ENCODE results near the gene MTMR12. TPM values are rescaled to one million over a fixed set of nuclear protein-coding genes. Genes with fewer than 3 reads are reported as not detected.

The MTMR12 gene
- total and polyA plus RNA-seq, 2 experiments from 2014 or later = 18.3 to 51.6 TPM

DNA sequence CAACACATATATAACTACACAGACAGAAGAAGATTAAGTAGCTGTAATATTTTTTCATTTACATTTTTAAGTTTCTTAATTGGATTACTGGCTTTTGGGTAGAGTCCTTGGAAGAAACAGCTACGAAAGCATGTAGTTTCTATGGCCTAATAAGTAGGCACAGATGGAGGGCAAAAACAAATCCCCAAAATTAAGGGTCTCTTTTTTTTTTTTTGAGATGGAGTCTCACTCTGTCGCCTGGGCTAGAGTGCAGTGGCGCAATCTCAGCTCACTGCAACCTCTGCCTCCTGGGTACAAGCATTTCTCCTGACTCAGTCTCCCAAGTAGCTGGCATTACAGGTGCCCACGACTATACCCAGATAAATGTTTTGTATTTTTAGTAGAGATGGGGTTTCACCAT is 27.1 kb upstream of the MTMR12 start:
- peaks cover 94% of the 10 kb centered on the region for H3K9me3 Mint-ChIP-seq
- peak; percentile 44 for DNase-seq (ENCODE audit: low spot score)
- ATAC-seq = no peak
- H3K4me3 Mint-ChIP-seq = no peak overlapping the region
- no peak overlapping the region for H3K27ac Mint-ChIP-seq
- no peaks in the 10 kb centered on the region for H4K20me1 ChIP-seq (replicated peaks; ENCODE audit: insufficient read depth)
- no peaks in the 10 kb centered on the region for H3K4me1 ChIP-seq (ENCODE audit: insufficient read depth)
- H3K4me2 ChIP-seq = no peak overlapping the region
- no peak overlapping the region for H3K4me3 ChIP-seq
- H3K36me3 Mint-ChIP-seq (ENCODE audit: low read depth) = peaks cover 45% of the 10 kb centered on the region
- H3F3A ChIP-seq (replicated peaks; ENCODE audit: low read depth) = no peaks in the 10 kb centered on the region
- no peaks in the 10 kb centered on the region for H3K4me1 Mint-ChIP-seq
- TF ChIP-seq EZH2 (IDR thresholded peaks at IDR 0.05; ENCODE audit: low read depth, unreplicated experiment) (no peak), STAT1 (IDR thresholded peaks at IDR 0.05; ENCODE audit: unreplicated experiment) (no peak), JUNB (IDR thresholded peaks at IDR 0.05; ENCODE audit: unreplicated experiment) (no peak), EZH2phosphoT487 (IDR thresholded peaks at IDR 0.05; ENCODE audit: unreplicated experiment) (no peak), NANOG (IDR thresholded peaks at IDR 0.05; ENCODE audit: borderline replicate concordance) (no peak), ZNF331 (CRISPR knock-in tag; IDR thresholded peaks at IDR 0.05; ENCODE audit: low read depth) (no peak), CREB1 (CRISPR knock-in tag; IDR thresholded peaks at IDR 0.05; ENCODE audit: low read depth) (no peak)
- TF ChIP-seq, protein P1, sequence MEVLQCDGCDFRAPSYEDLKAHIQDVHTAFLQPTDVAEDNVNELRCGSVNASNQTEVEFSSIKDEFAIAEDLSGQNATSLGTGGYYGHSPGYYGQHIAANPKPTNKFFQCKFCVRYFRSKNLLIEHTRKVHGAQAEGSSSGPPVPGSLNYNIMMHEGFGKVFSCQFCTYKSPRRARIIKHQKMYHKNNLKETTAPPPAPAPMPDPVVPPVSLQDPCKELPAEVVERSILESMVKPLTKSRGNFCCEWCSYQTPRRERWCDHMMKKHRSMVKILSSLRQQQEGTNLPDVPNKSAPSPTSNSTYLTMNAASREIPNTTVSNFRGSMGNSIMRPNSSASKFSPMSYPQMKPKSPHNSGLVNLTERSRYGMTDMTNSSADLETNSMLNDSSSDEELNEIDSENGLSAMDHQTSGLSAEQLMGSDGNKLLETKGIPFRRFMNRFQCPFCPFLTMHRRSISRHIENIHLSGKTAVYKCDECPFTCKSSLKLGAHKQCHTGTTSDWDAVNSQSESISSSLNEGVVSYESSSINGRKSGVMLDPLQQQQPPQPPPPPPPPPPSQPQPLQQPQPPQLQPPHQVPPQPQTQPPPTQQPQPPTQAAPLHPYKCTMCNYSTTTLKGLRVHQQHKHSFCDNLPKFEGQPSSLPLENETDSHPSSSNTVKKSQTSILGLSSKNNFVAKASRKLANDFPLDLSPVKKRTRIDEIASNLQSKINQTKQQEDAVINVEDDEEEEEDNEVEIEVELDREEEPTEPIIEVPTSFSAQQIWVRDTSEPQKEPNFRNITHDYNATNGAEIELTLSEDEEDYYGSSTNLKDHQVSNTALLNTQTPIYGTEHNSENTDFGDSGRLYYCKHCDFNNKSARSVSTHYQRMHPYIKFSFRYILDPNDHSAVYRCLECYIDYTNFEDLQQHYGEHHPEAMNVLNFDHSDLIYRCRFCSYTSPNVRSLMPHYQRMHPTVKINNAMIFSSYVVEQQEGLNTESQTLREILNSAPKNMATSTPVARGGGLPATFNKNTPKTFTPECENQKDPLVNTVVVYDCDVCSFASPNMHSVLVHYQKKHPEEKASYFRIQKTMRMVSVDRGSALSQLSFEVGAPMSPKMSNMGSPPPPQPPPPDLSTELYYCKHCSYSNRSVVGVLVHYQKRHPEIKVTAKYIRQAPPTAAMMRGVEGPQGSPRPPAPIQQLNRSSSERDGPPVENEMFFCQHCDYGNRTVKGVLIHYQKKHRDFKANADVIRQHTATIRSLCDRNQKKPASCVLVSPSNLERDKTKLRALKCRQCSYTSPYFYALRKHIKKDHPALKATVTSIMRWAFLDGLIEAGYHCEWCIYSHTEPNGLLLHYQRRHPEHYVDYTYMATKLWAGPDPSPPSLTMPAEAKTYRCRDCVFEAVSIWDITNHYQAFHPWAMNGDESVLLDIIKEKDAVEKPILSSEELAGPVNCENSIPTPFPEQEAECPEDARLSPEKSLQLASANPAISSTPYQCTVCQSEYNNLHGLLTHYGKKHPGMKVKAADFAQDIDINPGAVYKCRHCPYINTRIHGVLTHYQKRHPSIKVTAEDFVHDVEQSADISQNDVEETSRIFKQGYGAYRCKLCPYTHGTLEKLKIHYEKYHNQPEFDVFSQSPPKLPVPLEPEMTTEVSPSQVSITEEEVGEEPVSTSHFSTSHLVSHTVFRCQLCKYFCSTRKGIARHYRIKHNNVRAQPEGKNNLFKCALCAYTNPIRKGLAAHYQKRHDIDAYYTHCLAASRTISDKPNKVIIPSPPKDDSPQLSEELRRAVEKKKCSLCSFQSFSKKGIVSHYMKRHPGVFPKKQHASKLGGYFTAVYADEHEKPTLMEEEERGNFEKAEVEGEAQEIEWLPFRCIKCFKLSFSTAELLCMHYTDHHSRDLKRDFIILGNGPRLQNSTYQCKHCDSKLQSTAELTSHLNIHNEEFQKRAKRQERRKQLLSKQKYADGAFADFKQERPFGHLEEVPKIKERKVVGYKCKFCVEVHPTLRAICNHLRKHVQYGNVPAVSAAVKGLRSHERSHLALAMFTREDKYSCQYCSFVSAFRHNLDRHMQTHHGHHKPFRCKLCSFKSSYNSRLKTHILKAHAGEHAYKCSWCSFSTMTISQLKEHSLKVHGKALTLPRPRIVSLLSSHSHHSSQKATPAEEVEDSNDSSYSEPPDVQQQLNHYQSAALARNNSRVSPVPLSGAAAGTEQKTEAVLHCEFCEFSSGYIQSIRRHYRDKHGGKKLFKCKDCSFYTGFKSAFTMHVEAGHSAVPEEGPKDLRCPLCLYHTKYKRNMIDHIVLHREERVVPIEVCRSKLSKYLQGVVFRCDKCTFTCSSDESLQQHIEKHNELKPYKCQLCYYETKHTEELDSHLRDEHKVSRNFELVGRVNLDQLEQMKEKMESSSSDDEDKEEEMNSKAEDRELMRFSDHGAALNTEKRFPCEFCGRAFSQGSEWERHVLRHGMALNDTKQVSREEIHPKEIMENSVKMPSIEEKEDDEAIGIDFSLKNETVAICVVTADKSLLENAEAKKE (CRISPR knock-in tag; IDR thresholded peaks at IDR 0.05) = no peak
- TF ChIP-seq, protein P2, sequence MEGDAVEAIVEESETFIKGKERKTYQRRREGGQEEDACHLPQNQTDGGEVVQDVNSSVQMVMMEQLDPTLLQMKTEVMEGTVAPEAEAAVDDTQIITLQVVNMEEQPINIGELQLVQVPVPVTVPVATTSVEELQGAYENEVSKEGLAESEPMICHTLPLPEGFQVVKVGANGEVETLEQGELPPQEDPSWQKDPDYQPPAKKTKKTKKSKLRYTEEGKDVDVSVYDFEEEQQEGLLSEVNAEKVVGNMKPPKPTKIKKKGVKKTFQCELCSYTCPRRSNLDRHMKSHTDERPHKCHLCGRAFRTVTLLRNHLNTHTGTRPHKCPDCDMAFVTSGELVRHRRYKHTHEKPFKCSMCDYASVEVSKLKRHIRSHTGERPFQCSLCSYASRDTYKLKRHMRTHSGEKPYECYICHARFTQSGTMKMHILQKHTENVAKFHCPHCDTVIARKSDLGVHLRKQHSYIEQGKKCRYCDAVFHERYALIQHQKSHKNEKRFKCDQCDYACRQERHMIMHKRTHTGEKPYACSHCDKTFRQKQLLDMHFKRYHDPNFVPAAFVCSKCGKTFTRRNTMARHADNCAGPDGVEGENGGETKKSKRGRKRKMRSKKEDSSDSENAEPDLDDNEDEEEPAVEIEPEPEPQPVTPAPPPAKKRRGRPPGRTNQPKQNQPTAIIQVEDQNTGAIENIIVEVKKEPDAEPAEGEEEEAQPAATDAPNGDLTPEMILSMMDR (conservative IDR thresholded peaks at IDR 0.05; ENCODE audit: low read depth in 2 of 2) = no peak
- no peaks in the 10 kb centered on the region for H3K79me2 ChIP-seq (replicated peaks; ENCODE audit: insufficient read depth)
- H3K36me3 ChIP-seq (ENCODE audit: insufficient read depth) = peaks cover 10% of the 10 kb centered on the region; the same call in 1 of the 2 replicates
- H2AFZ ChIP-seq = no peak overlapping the region
- no peaks in the 10 kb centered on the region for H3K9me2 ChIP-seq (ENCODE audit: insufficient read depth)
- no peak overlapping the region for H3K27ac ChIP-seq (ENCODE audit: low read depth)
- H3K27me3 Mint-ChIP-seq (ENCODE audit: insufficient read depth, low read depth, poor library complexity) = peaks cover 8% of the 10 kb centered on the region
- no peaks in the 10 kb centered on the region for H3K27me3 ChIP-seq (ENCODE audit: insufficient read depth)

Measured in GM23338 (cell line).